Activated CD8-positive, alpha-beta T cell treated with anti-CD3 and anti-CD28 coated beads for 36 hours (primary cell): ENCODE measurements around the gene COX6A2. TPM values are rescaled to one million over a fixed set of nuclear protein-coding genes. Genes with fewer than 3 reads are reported as not detected.

Experiments
- ATAC-seq: fragments of 200-7000 bp; cut with Tn5 transposase; one replicate; pipeline ENCODE4 v1.10.0; 2021; ENCODE audit warnings: mild to moderate bottlenecking, moderate library complexity
- CTCF ChIA-PET: fragments of 350-600 bp; sonication (Branson Sonifier 250); formaldehyde crosslinking; loops from one replicate; lab custom pipeline; 2021; ENCODE audit warnings: antibody characterized with exemption; lab: Charles Lee
- POLR2A ChIA-PET: fragments of 350-600 bp; sonication (Branson Sonifier 250); formaldehyde crosslinking; loops from one replicate; lab custom pipeline; 2021; ENCODE audit warnings: antibody characterized with exemption; lab: Charles Lee
- DNase-seq: peaks from one replicate; pipeline ENCODE4 v3.0.0-alpha.2; 2020
- H3K27ac Mint-ChIP-seq: one replicate; pipeline ENCODE4 v1.8.0; 2021; ENCODE audit warnings: mild to moderate bottlenecking, mixed read lengths
- H3K27me3 Mint-ChIP-seq: one replicate; pipeline ENCODE4 v1.8.0; 2021; ENCODE audit warnings: mixed read lengths
- H3K36me3 Mint-ChIP-seq: one replicate; pipeline ENCODE4 v1.8.0; 2021; ENCODE audit warnings: low read depth, mixed read lengths
- H3K4me1 Mint-ChIP-seq: one replicate; pipeline ENCODE4 v1.8.0; 2021; ENCODE audit warnings: low read depth, mixed read lengths
- H3K4me3 Mint-ChIP-seq: one replicate; pipeline ENCODE4 v1.8.0; 2021; ENCODE audit warnings: mild to moderate bottlenecking, moderate library complexity, mixed read lengths
- H3K9me3 Mint-ChIP-seq: one replicate; pipeline ENCODE4 v1.8.0; 2021; ENCODE audit warnings: mixed read lengths
- intact Hi-C: fragments of 100-400 bp; cut with micrococcal nuclease; formaldehyde crosslinking; loops from one replicate; pipeline ENCODE4 v1.10.0; 2022
- total RNA-seq, 2 experiments: library from RNA; stranded (reverse); gene quantifications; one replicate each; pipeline ENCODE4 v1.2.3, GENCODE V29; 2021
- TF ChIP-seq, protein P1 (sequence below): fragments of 200-600 bp; IDR thresholded peaks from one replicate; pipeline ENCODE4 v1.8.0; 2022; ENCODE audit warnings: antibody characterized with exemption, mild to moderate bottlenecking

The COX6A2 gene
- total RNA-seq, 2 experiments from 2014 or later: not detected

- ChIA-PET CTCF (interaction anchor here (1.4 to 2.4 kb wide), 3 partner anchors 11 to 15 kb away, joined by 6 to 8 read pairs (median 7); partner anchors contain the start of gene ZNF843), POLR2A (interaction anchor here (0.7 to 1.0 kb wide), 4 partner anchors 12 to 250 kb away, joined by 3 read pairs; partner anchors contain the start of genes FUS and ITGAD)
- no peak for DNase-seq
- Mint-ChIP-seq H3K9me3 (no peaks in the 10 kb centered on the region), H3K27ac (no peak overlapping the region), H3K27me3 (peaks cover 6% of the 10 kb centered on the region), H3K4me1 (peaks cover 10% of the 10 kb centered on the region), H3K36me3 (no peaks in the 10 kb centered on the region), H3K4me3 (no peak overlapping the region)
- intact Hi-C loops: no loop called here
- no peak for ATAC-seq
- TF ChIP-seq, protein P1, sequence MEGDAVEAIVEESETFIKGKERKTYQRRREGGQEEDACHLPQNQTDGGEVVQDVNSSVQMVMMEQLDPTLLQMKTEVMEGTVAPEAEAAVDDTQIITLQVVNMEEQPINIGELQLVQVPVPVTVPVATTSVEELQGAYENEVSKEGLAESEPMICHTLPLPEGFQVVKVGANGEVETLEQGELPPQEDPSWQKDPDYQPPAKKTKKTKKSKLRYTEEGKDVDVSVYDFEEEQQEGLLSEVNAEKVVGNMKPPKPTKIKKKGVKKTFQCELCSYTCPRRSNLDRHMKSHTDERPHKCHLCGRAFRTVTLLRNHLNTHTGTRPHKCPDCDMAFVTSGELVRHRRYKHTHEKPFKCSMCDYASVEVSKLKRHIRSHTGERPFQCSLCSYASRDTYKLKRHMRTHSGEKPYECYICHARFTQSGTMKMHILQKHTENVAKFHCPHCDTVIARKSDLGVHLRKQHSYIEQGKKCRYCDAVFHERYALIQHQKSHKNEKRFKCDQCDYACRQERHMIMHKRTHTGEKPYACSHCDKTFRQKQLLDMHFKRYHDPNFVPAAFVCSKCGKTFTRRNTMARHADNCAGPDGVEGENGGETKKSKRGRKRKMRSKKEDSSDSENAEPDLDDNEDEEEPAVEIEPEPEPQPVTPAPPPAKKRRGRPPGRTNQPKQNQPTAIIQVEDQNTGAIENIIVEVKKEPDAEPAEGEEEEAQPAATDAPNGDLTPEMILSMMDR: no peak
Observed at GRCh38 chr16:31429314-31429713, 1.2 kb upstream of the COX6A2 start.

GRCh38 chr16:31428638-31429247, 583 bp upstream of the COX6A2 start:
- CTCF ChIA-PET: interaction anchor here (0.6 to 2.4 kb wide), 5 partner anchors 11 to 228 kb away, joined by 3 to 8 read pairs (median 6); partner anchors contain the start of gene ZNF843
- Mint-ChIP-seq H3K9me3 (no peaks in the 10 kb centered on the region), H3K36me3 (no peaks in the 10 kb centered on the region), H3K4me3 (no peak overlapping the region), H3K27ac (no peak overlapping the region), H3K4me1 (peaks cover 10% of the 10 kb centered on the region), H3K27me3 (peaks cover 10% of the 10 kb centered on the region)
- intact Hi-C loops: no loop called here
- ATAC-seq (no peak), DNase-seq (no peak)
- POLR2A ChIA-PET: interaction anchor here (0.5 to 1.0 kb wide), 3 partner anchors 13 to 249 kb away, joined by 3 read pairs; partner anchors contain the start of gene FUS
- TF ChIP-seq, protein P1: no peak

- Mint-ChIP-seq H3K4me1 (peaks cover 19% of the 10 kb centered on the region), H3K27me3 (peaks cover 10% of the 10 kb centered on the region), H3K36me3 (no peaks in the 10 kb centered on the region)
Observed at GRCh38 chr16:31427441-31428278, 500 bp downstream of the COX6A2 start.

DNA sequence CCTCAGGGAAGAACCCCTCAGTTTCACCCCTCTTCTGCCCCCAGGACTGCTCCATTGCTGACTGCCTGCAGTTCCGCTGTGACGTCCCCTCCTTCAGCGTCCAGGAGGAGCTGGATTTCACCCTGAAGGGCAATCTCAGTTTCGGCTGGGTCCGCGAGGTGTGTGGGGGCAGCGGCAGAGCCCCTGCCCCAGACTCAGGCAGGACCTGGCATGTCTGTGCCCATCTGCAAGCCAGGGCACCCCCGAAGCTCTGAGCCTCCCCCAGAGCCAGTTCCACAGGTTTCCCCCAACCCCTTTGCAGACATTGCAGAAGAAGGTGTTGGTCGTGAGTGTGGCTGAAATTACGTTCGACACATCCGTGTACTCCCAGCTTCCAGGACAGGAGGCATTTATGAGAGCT, 4.4 kb downstream of the COX6A2 start:
- Mint-ChIP-seq H3K4me3 (no peak overlapping the region), H3K27me3 (peaks cover 14% of the 10 kb centered on the region), H3K9me3 (peaks cover 1% of the 10 kb centered on the region), H3K4me1 (peaks cover 40% of the 10 kb centered on the region), H3K36me3 (no peaks in the 10 kb centered on the region), H3K27ac (no peak overlapping the region)
- DNase-seq: no peak
- ChIA-PET POLR2A (no interaction called here), CTCF (no interaction called here)
- TF ChIP-seq, protein P1: no peak
- intact Hi-C loops: no loop called here
- ATAC-seq: no peak

More at GRCh38 chr16:31427441-31428278, 500 bp downstream of the COX6A2 start:
- TF ChIP-seq, protein P1: no peak
- CTCF ChIA-PET: interaction anchor here (0.6 to 2.7 kb wide), 7 partner anchors 15 to 285 kb away, joined by 3 to 17 read pairs (median 4); partner anchors contain the start of genes ARMC5 and ZNF843
- ATAC-seq: peak; percentile 67
- intact Hi-C loops: no loop called here
- Mint-ChIP-seq H3K4me3 (no peak overlapping the region), H3K27ac (no peak overlapping the region), H3K9me3 (no peaks in the 10 kb centered on the region)
- POLR2A ChIA-PET: interaction anchor here (0.5 to 1.6 kb wide), 3 partner anchors 183 to 248 kb away, joined by 3 to 7 read pairs (median 3); partner anchors contain the start of gene FUS
- peak; percentile 71 for DNase-seq
